Measurements from ENCODE around the gene ANKRD44. TPM values are rescaled to one million over a fixed set of nuclear protein-coding genes. Genes with fewer than 3 reads are reported as not detected.
"Not testable (repeated sequence)": the region's sequence is repeated elsewhere in the genome, so short reads cannot be mapped to it uniquely, and the experiment has no call there.

ANKRD44 gene
- total and polyA plus RNA-seq, 2 of the 8 experiments (the other 6 are each of a cell fraction or from before 2014, with no cell fraction given): 1.2 to 1.3 TPM

DNA sequence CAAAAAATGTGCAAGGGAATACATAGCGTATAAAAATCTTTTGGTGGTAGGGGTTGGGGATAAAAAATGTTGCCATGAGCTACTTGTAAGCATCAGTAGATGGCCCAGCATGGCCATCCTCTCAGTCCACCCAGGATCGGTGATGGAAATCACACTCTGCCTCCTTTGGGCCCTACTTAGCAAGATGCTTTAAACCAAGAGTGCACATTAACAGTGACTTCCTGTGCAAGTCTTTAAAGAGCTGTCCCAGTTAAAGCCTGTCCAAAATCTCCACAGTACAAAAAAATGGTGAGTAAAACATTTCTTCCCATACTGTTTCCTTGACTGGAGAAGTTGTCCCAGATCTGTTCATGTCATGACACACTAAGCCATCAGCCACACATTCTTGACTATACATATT is 18.0 kb downstream of the ANKRD44 start:
- CTCF ChIA-PET (ENCODE audit: partially characterized antibody): no interaction called here
- FAIRE-seq: no peak

DNA sequence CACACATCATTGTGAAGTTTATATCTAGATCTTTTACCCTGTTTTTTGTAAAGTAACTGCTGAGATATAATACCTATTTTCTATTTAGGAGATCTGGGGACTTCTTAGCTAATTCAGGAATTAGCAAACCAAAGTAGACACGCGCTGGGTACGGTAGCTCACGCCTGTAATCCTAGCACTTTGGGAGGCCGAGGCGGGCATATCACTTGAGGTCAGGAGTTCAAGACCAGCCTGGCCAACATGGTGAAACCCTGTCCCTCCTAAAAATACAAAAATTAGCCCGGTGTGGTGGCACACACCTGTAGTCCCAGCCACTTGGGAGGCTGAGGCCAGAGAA is 23.0 kb downstream of the ANKRD44 start:
- DNase-seq (ENCODE audit: low read depth in 1 of 2, low spot score in 2 of 2); H3K23me2 ChIP-seq (ENCODE audit: low read depth, low read length); H3K27ac ChIP-seq (ENCODE audit: low read depth, low read length); H3K18ac ChIP-seq (ENCODE audit: extremely low read depth, low read length); CTCF ChIA-PET (ENCODE audit: partially characterized antibody); H3K9me3 ChIP-seq (ENCODE audit: insufficient read depth in 2 of 2, low read depth in 1 of 2, low read length in 1 of 2); H4K8ac ChIP-seq (ENCODE audit: extremely low read depth, insufficient read depth, low read length); H3K4me3 ChIP-seq (ENCODE audit: extremely low read depth in 1 of 4, insufficient read depth in 2 of 4, low read depth in 3 of 4, low read length in 4 of 4); H3K9ac ChIP-seq (replicated peaks in 1 of 4; ENCODE audit: extremely low read depth in 1 of 4, low read depth in 3 of 4, low read length in 3 of 4); H2AFZ ChIP-seq (ENCODE audit: low read length); FAIRE-seq; H3K79me2 ChIP-seq (ENCODE audit: control insufficient read depth in 1 of 2, insufficient read depth in 2 of 2, low read length in 2 of 2); H2BK12ac ChIP-seq (ENCODE audit: low read depth, low read length); H3K14ac ChIP-seq (ENCODE audit: insufficient read length); H3K27me3 ChIP-seq (replicated peaks in 1 of 4; ENCODE audit: control insufficient read depth in 3 of 4, extremely low read depth in 1 of 4, insufficient read depth in 3 of 4, low read length in 3 of 4); H3K36me3 ChIP-seq (ENCODE audit: control insufficient read depth in 2 of 4, insufficient read depth in 4 of 4, low read length in 3 of 4); H3K23ac ChIP-seq (ENCODE audit: insufficient read length); H2BK5ac ChIP-seq (ENCODE audit: low read depth, low read length); H3K4ac ChIP-seq (replicated peaks; ENCODE audit: insufficient read length, low read depth, low read length); H2BK120ac ChIP-seq (replicated peaks; ENCODE audit: low read depth, low read length); H4K20me1 ChIP-seq (replicated peaks in 1 of 2; ENCODE audit: control insufficient read depth in 1 of 2, insufficient read depth in 2 of 2, low read length in 2 of 2); H3K4me2 ChIP-seq (ENCODE audit: insufficient read depth in 1 of 2, low read depth in 2 of 2, low read length in 2 of 2); H2BK15ac ChIP-seq (ENCODE audit: low read length); H3K79me1 ChIP-seq (ENCODE audit: low read depth, low read length); POLR2A ChIA-PET (ENCODE audit: partially characterized antibody); H4K5ac ChIP-seq (ENCODE audit: insufficient read length, low read depth, low read length); H2AK5ac ChIP-seq (ENCODE audit: low read depth, low read length); H2BK20ac ChIP-seq (ENCODE audit: low read length); H4K91ac ChIP-seq (replicated peaks; ENCODE audit: insufficient read length, low read length); H3K56ac ChIP-seq (replicated peaks; ENCODE audit: insufficient read length, low read depth, low read length); H3K4me1 ChIP-seq (replicated peaks in 1 of 4; ENCODE audit: control insufficient read depth in 3 of 4, insufficient read depth in 4 of 4, low read length in 3 of 4): not testable (repeated sequence)
- WGBS, 2 experiments (ENCODE audit: extremely low coverage in 1 of 2, insufficient coverage in 1 of 2, insufficient read length in 1 of 2, insufficient replicate concordance in 2 of 2, low coverage in 1 of 2, low lambda C conversion rate in 2 of 2, missing lambda C conversion rate in 1 of 2): 89% methylated on average over 7 of the region's 7 CpGs; no CpG with 5 or more reads in 1 of the 2 experiments

More for the DNA sequence above, 18.0 kb downstream of the ANKRD44 start:
- Histone ChIP-seq H3K9ac (replicated peaks in 1 of 4; ENCODE audit: extremely low read depth in 1 of 4, low read depth in 3 of 4, low read length in 3 of 4) (no peak overlapping the region), H4K20me1 (replicated peaks in 1 of 2; ENCODE audit: control insufficient read depth in 1 of 2, insufficient read depth in 2 of 2, low read length in 2 of 2) (no peaks in the 10 kb centered on the region), H3K36me3 (ENCODE audit: control insufficient read depth in 2 of 4, insufficient read depth in 4 of 4, low read length in 3 of 4) (no peaks in the 10 kb centered on the region), H3K79me2 (ENCODE audit: control insufficient read depth in 1 of 2, insufficient read depth in 2 of 2, low read length in 2 of 2) (no peaks in the 10 kb centered on the region), H3K4me1 (replicated peaks in 1 of 4; ENCODE audit: control insufficient read depth in 3 of 4, insufficient read depth in 4 of 4, low read length in 3 of 4) (no peaks in the 10 kb centered on the region), H3K23me2 (ENCODE audit: low read depth, low read length) (no peaks in the 10 kb centered on the region), H3K79me1 (ENCODE audit: low read depth, low read length) (no peaks in the 10 kb centered on the region), H2BK120ac (replicated peaks; ENCODE audit: low read depth, low read length) (no peak overlapping the region), H2AFZ (ENCODE audit: low read length) (no peak overlapping the region), H3K14ac (ENCODE audit: insufficient read length) (no peak overlapping the region), H3K18ac (ENCODE audit: extremely low read depth, low read length) (no peak overlapping the region), H4K8ac (ENCODE audit: extremely low read depth, insufficient read depth, low read length) (no peak overlapping the region), H4K5ac (ENCODE audit: insufficient read length, low read depth, low read length) (no peak overlapping the region), H2AK5ac (ENCODE audit: low read depth, low read length) (no peak overlapping the region), H2BK12ac (ENCODE audit: low read depth, low read length) (no peak overlapping the region), H2BK20ac (ENCODE audit: low read length) (no peak overlapping the region), H3K4ac (replicated peaks; ENCODE audit: insufficient read length, low read depth, low read length) (no peak overlapping the region), H3K23ac (ENCODE audit: insufficient read length) (no peak overlapping the region), H3K4me2 (ENCODE audit: insufficient read depth in 1 of 2, low read depth in 2 of 2, low read length in 2 of 2) (no peak overlapping the region), H3K4me3 (ENCODE audit: extremely low read depth in 1 of 4, insufficient read depth in 2 of 4, low read depth in 3 of 4, low read length in 4 of 4) (no peak overlapping the region), H3K27me3 (replicated peaks in 1 of 4; ENCODE audit: control insufficient read depth in 3 of 4, extremely low read depth in 1 of 4, insufficient read depth in 3 of 4, low read length in 3 of 4) (no peaks in the 10 kb centered on the region), H2BK15ac (ENCODE audit: low read length) (no peak overlapping the region), H3K56ac (replicated peaks; ENCODE audit: insufficient read length, low read depth, low read length) (no peak overlapping the region), H3K9me3 (ENCODE audit: insufficient read depth in 2 of 2, low read depth in 1 of 2, low read length in 1 of 2) (no peaks in the 10 kb centered on the region), H2BK5ac (ENCODE audit: low read depth, low read length) (no peak overlapping the region), H3K27ac (ENCODE audit: low read depth, low read length) (no peak overlapping the region), H4K91ac (replicated peaks; ENCODE audit: insufficient read length, low read length) (no peak overlapping the region)
- 89% methylated on average over 2 of the region's 2 CpGs; no CpG with 5 or more reads in 1 of the 2 experiments for WGBS, 2 experiments (ENCODE audit: extremely low coverage in 1 of 2, insufficient coverage in 1 of 2, insufficient read length in 1 of 2, insufficient replicate concordance in 2 of 2, low coverage in 1 of 2, low lambda C conversion rate in 2 of 2, missing lambda C conversion rate in 1 of 2)
- POLR2A ChIA-PET (ENCODE audit: partially characterized antibody): no interaction called here
- TF ChIP-seq TCF12 (IDR thresholded peaks at IDR 0.05; ENCODE audit: low read depth, low read length) (no peak), SUZ12 (IDR thresholded peaks at IDR 0.05; ENCODE audit: low read length) (no peak), CHD1 (IDR thresholded peaks at IDR 0.05; ENCODE audit: low read depth, low read length) (no peak), SP1 (IDR thresholded peaks at IDR 0.05; ENCODE audit: low read depth, low read length) (no peak), ASH2L (IDR thresholded peaks at IDR 0.05; ENCODE audit: low read length) (no peak)
- DNase-seq (ENCODE audit: low read depth in 1 of 2, low spot score in 2 of 2): no peak

Data from H1 (cell line).